K562 treated with DMSO at 1 percent for 48 hours (cell line): ENCODE results near the gene METTL26. TPM values are rescaled to one million over a fixed set of nuclear protein-coding genes. Genes with fewer than 3 reads are reported as not detected.

Experiments used
- total RNA-seq: library from RNA; unstranded; fragments of 300-600 nt; gene quantifications from 2 replicates; pipeline ENCODE4 v1.2.3, GENCODE V29; 2022; ENCODE audit warnings: low replicate concordance; ENCODE audit errors: extremely low read depth

The METTL26 gene
- not detected in 2 replicates for total RNA-seq

DNA sequence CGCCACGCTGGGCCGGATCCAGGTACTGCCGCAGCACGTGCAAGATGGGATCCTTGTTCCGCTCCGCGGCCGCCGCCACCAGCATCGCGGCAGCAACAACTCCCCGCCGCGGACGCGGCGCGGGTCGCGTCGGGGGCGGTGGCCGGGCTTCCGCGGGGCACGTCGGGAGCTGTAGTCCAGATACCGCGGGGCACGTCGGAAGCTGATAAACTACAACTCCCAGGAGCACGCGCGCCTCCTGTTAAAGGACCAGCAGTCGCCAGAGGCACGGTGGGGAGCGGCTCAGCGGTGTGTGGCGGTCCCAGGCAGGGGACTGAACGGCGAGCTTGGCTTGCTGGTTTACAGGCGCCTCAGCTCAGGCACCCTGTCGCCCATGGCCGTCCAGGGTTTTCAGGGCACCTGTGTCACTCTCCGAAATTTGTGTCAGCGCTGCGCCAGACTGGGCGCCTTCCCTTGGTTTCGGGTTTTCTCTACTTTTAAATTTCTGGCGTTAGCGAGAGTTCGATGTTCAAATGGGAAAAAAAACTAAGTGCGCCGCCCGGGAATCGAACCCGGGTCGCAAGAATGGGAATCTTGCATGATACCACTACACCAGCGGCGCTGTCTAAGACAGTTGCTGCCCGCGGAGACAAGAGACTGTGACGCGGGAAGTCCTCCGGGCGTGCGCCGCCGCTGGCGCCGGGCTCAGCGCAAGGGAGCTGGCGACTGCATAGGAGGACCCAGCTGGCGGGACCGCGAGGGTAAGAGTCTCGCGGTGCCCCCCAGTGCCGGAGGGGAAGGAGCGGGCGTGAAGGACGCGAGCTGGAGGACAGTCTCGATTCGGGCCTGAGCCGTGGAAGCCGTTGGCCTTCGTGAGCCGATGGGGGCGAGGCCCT, at the start of gene METTL26:
TSS of gene METTL26 (minus strand) at position 100 of the 875 bp plus-strand sequence. CDS start at position 85, 15 bp downstream.

GRCh38 chr16:684071-684794, 48.1 kb upstream of the METTL26 start, which contains the start of gene JMJD8:
JMJD8 (minus strand) TSS chr16:684334; CDS start chr16:684319, 15 bp downstream.

GRCh38 chr16:679814-680624, 43.9 kb upstream of the METTL26 start, which contains the start of gene STUB1:
STUB1 (plus strand) TSS chr16:680410; CDS start chr16:680526, 116 bp downstream.

DNA sequence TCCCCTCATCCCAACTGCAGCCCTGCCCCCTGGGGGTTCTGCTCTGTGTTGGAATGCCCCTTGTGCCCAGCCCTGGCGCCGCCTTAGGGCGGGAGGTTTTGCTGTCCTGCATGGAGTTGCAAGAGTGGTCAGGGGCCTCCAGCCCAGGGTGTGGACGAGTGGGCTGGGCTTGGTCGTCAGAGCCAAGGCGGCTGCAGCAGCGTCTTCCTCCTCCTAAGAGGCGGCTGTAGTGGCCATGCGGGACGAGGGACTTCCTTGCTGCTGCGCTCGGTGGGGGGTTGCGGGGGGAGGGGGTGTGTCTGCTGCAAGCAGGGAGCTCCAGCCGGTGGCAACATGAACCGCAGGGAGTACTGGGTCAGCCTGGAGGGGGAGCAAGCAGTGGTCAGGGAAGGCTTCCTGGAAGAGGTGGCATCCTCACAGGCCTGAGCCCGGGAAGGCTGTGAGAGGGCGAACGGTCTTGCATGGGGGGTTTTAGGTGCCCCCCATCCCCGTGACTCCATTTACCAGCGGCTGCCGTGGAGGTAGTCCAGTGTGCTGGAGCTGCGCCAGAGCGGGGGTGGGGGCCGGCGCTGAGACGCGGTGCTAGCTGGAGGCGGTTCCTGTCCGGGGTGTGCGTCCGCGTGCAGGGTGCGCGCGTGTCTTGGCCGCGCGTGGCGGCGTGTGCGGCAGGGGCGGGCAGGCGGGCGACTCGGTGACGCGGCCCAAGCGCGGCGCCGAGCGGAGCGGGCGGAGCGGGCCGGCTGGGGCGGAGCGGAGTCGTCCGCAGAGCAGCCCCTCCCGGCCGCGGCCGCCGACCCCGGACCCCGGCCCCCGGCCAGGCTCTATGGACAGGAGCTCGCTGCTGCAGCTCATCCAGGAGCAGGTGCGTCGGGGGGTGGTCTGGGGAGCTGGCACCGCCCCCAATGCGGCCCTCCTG, 39.1 kb upstream of the METTL26 start, which contains the start of gene RHBDL1:
TSS of gene RHBDL1 (plus strand) at position 704 of the 916 bp plus-strand sequence. CDS start at position 824, 120 bp downstream.

GRCh38 chr16:667780-668518, 31.8 kb upstream of the METTL26 start, which contains the start of gene RHOT2:
RHOT2 (plus strand) TSS chr16:668132; CDS start chr16:668200, 68 bp downstream.

GRCh38 chr16:648781-649589, 12.9 kb upstream of the METTL26 start, which contains the start of gene WDR90:
WDR90 (plus strand) TSS chr16:649365; CDS start chr16:649417, 52 bp downstream.

GRCh38 chr16:641326-642188, 5.5 kb upstream of the METTL26 start, which contains the start of gene MCRIP2:
MCRIP2 (plus strand) TSS chr16:641828; CDS start chr16:641992, 164 bp downstream.

DNA sequence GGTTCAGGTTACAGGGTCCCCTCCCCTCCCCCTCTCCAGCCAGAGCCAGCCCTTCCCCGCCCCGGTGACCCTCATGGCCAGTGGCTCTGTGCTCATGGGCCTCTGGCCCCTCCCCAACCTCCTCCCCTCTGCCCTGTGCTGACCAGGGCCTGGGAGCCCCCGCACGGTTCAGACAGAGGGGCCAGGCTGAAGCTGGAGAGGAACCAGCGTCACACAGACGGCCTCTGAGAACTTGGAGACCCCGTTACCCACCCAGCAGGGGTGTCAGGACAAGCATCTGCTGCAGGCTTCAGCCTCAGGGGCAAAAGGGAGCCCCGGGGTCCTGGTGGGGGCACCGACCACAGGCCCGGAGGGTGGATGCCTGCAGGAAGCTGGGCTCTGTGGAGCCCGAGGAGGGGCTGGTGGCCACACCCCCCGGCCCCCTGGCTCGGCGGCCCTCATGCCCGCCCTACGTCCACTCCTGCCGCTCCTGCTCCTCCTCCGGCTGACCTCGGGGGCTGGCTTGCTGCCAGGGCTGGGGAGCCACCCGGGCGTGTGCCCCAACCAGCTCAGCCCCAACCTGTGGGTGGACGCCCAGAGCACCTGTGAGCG, 5.2 kb downstream of the METTL26 start, which contains the start of gene WFIKKN1:
TSS of gene WFIKKN1 (plus strand) at position 171 of the 591 bp plus-strand sequence. CDS start at position 440, 269 bp downstream.

GRCh38 chr16:589658-590187, 46.4 kb downstream of the METTL26 start, which contains the start of gene RAB40C:
RAB40C (plus strand) TSS chr16:590066; CDS start chr16:590292, 226 bp downstream.

Other genes with a start within 250 kb of the METTL26 start
- not detected in 2 replicates for gene NME4, start 239.1 kb downstream of the METTL26 start, total RNA-seq
- gene DECR2, start 234.4 kb downstream of the METTL26 start, total RNA-seq = not detected in 2 replicates
- gene RAB11FIP3, start 210.7 kb downstream of the METTL26 start, total RNA-seq = not detected in 2 replicates
- not detected in 2 replicates for gene CAPN15, start 108.6 kb downstream of the METTL26 start, total RNA-seq
- not detected in 2 replicates for gene PRR35, start 75.9 kb downstream of the METTL26 start, total RNA-seq
- gene NHLRC4, start 69.3 kb downstream of the METTL26 start, total RNA-seq = not detected in 2 replicates
- gene PIGQ, start 66.3 kb downstream of the METTL26 start, total RNA-seq = 359 TPM in 1 of 2 replicates, not detected in the other
- gene RAB40C, start 46.2 kb downstream of the METTL26 start, total RNA-seq = not detected in 2 replicates
- not detected in 2 replicates for gene WFIKKN1, start 5.3 kb downstream of the METTL26 start, total RNA-seq
- not detected in 2 replicates for gene MCRIP2, start 5.5 kb upstream of the METTL26 start, total RNA-seq
- not detected in 2 replicates for gene WDR90, start 13.1 kb upstream of the METTL26 start, total RNA-seq
- not detected in 2 replicates for gene RHOT2, start 31.8 kb upstream of the METTL26 start, total RNA-seq
- gene RHBDL1, start 39.4 kb upstream of the METTL26 start, total RNA-seq = not detected in 2 replicates
- not detected in 2 replicates for gene STUB1, start 44.1 kb upstream of the METTL26 start, total RNA-seq
- gene JMJD8, start 48.0 kb upstream of the METTL26 start, total RNA-seq = not detected in 2 replicates
- not detected in 2 replicates for gene WDR24, start 54.1 kb upstream of the METTL26 start, total RNA-seq
- not detected in 2 replicates for gene FBXL16, start 69.5 kb upstream of the METTL26 start, total RNA-seq
- not detected in 2 replicates for gene METRN, start 78.8 kb upstream of the METTL26 start, total RNA-seq
- gene ANTKMT, start 84.8 kb upstream of the METTL26 start, total RNA-seq = not detected in 2 replicates
- not detected in 2 replicates for gene CCDC78, start 90.1 kb upstream of the METTL26 start, total RNA-seq
- not detected in 2 replicates for gene HAGHL, start 90.8 kb upstream of the METTL26 start, total RNA-seq
- not detected in 2 replicates for gene CIAO3, start 104.7 kb upstream of the METTL26 start, total RNA-seq
- gene MSLN, start 124.4 kb upstream of the METTL26 start, total RNA-seq = not detected in 2 replicates
- not detected in 2 replicates for gene RPUSD1, start 152.1 kb upstream of the METTL26 start, total RNA-seq
- not detected in 2 replicates for gene CHTF18, start 152.3 kb upstream of the METTL26 start, total RNA-seq
- not detected in 2 replicates for gene GNG13, start 164.4 kb upstream of the METTL26 start, total RNA-seq